Superior temporal gyrus (tissue), 1 donor: ENCODE measurements around the gene TOMM40.
A peak's percentile ranks its signal among the peaks of the same experiment; 100 is the strongest.

Experiments
- DNase-seq: peaks from one replicate; pipeline ENCODE4 v3.0.0-alpha.2; 2016; ENCODE audit errors: extremely low spot score

Gene TOMM40

DNA sequence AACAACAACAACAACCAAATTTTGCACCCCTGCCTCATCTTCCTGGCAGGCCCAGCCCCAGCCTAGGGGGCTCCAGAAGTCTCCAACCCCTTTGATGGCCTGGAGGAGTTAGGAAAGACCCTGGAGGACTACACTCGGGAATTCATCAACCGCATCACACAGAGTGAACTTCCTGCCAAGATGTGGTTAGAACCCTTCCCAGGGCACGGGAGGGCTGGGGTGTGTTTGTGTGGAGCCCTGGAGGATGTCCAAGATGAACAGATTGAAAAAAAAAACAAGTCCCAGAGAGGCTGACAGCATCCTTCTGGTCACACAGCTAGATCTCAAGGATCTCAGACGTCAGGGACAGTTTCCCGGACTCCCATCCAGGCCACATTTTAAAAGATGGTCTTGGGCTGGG is 36.7 kb downstream of the TOMM40 start:
- DNase-seq, result no peak

DNA sequence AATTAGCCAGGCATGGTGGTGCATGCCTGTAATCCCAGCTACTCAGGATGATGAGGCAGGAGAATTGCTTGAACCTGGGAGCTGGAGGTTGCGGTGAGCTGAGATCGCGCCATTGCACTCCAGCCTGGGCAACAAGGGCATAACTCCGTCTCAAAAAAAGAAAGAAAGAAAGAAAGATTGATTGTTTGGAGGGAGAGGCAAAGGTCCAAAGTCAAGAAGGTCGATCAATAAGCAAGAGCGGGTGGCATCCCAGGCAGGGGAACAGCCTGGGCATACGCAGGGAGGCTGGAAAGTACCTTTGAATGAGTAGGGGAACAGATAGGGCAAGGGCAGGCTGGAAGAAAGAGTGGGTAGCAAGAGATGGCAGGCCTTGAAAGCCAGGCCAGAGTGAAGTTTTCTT is 39.0 kb downstream of the TOMM40 start:
- DNase-seq, result no peak

DNA sequence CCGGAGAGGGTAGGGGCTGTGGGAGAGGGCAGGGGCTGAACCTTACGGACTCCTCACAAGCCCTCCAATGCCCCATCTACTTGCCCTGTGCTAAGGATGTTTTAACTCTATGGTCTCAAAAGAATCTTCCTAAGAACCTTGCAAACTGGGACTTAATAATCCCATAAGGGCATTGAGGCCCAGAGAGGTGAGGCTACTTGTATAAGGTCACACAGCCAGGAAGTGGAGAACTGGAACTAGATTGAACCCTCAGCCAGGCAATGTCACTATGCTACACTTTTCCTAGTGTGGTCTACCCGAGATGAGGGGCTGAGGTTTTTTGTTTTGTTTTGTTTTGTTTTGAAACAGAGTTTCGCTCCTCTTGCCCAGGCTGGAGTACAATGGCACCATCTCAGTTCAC is 40.5 kb downstream of the TOMM40 start:
- DNase-seq, result no peak

DNA sequence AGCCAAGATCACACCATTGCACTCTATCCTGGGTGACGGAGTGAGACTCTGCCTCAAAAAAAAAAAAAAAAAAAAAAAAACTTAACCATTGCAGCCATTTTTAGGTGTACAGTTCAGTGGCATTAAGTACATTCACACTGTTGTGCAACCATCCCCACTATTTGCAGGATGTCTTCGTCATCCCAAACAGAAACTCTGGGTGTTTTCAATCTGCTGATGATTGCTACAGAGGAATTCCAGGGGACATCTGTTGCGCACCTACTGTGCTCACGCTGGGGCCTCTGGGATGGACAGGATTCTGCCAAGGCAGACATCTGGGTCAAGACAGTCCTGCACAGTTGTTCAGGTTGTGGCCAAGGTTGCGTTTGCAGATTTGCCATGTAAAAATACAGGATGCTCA is 48.6 kb downstream of the TOMM40 start:
- no peak for DNase-seq

DNA sequence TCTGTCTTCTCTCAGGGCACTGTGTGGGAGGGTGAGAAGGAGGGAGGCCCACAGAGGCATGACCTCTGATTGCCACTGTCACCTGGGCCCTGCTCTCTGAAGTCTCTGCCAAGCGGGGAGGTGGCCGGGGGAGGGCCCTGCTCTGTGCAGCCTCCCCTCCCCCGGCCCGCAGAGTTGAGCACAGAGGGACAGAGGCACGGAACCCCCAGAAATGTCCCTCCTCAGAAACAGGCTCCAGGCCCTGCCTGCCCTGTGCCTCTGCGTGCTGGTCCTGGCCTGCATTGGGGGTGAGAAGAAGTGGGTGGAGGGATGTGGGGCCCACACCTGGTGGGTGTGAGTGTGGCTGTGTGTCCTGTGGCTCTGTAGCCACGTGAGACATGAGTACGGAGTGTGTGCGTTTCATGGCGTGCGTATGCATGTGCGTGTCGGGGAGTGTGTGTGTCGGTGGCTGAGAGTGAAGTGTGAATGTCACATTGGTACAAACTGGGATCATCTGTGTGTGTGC is 51.1 kb downstream of the TOMM40 start, which contains the start of gene APOC4:
Gene APOC4 (plus strand): TSS at position 171 of the 505 bp plus-strand sequence. CDS start 41 bp downstream, at position 212.
- no peak for DNase-seq

DNA sequence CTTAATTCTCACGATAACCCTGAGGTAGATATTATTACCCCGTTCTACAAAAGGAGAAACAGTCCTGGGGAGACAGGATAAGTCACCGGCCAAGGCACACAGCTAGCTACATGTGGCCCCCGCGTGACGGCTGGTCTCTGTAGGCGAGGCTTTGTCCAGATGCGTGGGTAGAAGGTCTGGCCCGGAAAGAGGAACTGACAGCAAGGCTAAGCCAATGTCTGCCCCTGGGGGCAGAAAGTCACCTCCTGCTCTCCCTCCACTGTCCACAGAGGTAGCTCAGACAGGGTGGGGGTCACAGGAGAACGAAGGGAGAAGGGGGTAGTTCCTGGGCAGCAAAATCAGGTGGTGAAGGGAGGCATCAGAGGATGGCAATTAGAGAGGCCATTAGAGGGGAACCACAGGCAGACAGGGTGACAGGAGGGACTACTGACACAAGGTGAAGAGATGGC is 52.8 kb downstream of the TOMM40 start:
- DNase-seq, result no peak

DNA sequence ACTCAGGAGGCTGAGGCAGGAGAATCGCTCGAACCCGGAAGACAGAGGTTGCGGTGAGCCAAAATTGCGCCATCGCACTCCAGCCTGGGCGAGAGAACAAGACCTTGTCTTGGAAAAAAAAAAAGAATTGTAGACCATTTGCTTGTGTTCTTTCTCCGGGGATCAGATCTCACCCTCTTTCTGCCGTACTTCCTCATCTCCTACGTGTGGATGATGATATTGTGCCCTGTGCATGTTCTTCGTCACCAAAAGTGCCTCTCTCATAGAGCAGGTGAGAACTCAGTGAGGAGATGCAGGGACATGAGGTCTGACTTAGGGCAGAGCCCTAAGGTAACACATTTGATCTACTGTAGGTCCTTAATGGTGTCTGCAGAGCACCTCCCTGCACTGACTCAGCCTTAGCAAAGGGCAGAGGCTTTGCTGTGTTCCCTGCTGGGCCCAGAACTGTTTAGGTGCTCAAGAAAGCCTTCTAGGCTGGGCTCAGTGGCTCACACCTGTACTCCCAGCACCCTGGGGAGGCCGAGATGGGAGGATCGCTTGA is 56.1 kb downstream of the TOMM40 start:
- no peak for DNase-seq

DNA sequence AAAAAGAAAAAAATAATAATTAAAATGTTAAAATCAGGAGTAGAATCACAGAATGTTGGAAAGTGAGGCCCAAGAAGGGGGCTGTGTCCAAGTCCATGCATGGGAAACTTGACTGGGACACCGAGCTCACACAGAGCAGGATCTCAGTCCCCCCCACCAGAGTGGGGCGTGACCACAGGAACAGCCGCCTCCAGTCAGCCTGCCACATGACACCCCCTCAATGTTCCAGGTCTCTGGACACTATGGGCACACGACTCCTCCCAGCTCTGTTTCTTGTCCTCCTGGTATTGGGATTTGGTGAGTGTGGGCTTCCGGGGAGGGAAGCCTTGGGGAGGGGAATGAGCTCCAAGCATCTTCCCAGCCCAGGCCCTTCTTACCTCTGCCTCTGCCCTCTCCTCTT is 57.2 kb downstream of the TOMM40 start:
- DNase-seq, result no peak

DNA sequence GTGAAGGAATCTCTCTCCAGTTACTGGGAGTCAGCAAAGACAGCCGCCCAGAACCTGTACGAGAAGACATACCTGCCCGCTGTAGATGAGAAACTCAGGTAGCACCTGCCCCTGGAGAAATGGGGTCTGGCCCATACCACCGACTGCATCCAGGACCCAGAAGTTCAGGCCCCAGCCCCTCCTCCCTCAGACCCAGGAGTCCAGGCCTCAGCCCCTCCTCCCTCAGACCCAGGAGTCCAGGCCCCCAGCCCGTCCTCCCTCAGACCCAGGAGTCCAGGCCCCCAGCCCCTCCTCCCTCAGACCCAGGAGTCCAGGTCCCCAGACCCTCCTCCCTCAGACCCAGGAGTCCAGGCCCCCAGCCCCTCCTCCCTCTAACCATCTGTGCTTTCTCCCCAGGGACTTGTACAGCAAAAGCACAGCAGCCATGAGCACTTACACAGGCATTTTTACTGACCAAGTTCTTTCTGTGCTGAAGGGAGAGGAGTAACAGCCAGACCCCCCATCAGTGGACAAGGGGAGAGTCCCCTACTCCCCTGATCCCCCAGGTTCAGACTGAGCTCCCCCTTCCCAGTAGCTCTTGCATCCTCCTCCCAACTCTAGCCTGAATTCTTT is 57.8 kb downstream of the TOMM40 start:
- no peak for DNase-seq

DNA sequence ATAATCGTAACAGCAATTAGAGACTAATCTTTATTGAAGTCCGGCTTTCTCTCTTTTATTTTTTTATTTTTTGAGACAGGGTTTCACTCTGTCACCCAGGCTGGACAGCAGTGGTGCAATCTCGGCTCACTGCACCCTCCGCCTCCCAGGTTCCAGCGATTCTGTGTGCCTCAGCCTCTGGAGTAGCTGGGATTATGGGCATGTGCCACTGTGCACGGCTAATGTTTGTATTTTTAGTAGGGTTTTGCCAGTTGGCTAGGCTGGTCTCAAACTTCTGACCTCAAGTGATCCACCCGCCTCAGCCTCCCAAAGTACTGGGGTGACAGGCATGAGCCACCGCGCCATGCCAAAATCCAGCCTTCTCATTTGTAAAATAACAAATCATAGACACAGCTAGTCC is 58.5 kb downstream of the TOMM40 start:
- no peak for DNase-seq

DNA sequence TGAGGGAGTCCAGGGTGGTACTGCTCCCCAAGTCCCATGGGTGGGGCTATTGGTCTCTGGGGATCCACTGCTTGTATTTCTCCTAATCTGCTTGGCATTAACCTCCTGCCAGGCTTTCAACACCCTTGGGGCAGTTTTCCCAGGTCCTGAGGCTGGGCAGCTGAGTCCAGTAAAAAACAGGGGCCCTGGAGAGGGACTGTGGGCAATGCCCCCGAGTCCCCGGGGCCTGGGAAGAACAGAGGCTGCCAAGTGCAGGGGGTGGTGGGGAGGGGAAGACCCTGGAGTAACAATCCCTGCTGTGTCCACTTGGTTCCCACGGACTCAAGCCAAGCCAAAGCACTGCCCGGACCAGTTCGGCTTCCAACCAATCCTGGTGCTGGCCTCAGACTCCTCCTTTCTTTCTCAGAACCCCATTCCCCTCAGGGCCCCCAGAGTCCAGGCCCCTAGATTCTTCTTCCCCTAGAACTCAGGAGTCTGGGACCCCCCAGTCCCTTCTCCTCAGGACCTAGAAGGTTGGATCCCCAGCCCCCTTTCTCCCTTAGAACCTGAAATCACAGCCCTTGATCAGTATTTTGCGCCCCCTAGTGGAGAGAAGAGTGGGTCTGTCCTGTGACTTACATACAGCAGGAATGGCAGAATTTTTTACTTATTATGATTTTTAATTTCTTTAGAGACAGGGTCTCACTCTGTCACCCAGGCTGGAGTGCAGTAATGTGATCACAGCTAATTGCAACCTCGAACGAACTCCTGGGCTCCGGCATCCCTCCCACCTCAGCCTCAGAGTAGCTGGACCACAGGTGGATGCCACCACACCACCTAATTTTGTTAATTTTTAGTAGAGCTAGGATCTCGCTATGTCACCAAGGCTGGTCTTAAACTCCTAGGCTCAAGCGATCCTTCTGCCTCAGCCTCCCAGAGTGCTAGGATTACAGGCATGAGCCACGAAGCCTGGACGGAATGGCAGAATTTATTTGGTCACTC is 60.4 kb downstream of the TOMM40 start:
- DNase-seq, result peak; percentile 91
